GM12865 (cell line): Measurements from ENCODE around the gene SAP30BP.

Experiments
- DNase-seq: peaks from one replicate; pipeline ENCODE4 v3.0.0; 2010; ENCODE audit warnings: low read depth
- H3K4me3 ChIP-seq: 2 replicates; pipeline ENCODE4 v1.5.1; 2011; ENCODE audit warnings: mild to moderate bottlenecking, low read depth, low read length, control low read depth
- TF ChIP-seq, protein P1 (sequence below): IDR thresholded peaks from 2 replicates; pipeline ENCODE4 v1.5.1; 2011; ENCODE audit warnings: low read length, control low read depth, low read depth, inconsistent platforms; ENCODE audit not compliant: insufficient read depth; ENCODE audit errors: missing control alignments

The SAP30BP gene

DNA sequence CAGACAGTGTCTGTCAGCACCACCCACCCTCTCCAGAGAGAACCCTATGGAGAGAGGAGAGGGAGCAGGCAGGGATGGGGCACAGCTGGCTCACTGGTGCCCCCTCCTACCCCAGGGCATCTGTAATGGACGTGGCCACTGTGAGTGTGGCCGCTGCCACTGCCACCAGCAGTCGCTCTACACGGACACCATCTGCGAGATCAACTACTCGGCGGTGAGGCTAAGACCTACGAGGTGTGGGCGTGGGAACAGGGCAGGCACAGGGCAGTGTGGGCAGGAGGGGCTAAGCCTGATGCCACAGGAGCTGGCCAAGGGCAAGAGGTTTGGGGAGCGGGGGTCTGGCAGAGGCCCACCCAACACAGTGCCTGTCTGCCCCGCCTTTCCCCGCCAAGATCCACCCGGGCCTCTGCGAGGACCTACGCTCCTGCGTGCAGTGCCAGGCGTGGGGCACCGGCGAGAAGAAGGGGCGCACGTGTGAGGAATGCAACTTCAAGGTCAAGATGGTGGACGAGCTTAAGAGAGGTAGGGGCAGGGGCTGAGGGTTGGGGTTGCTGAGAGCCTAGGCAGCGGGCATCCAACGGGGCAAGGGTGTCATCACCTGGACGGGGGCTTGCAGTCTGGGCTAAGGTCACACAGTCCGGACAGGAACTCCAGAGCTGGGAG, 69.2 kb downstream of the SAP30BP start:
- DNase-seq, result no peak
- TF ChIP-seq, protein P1, sequence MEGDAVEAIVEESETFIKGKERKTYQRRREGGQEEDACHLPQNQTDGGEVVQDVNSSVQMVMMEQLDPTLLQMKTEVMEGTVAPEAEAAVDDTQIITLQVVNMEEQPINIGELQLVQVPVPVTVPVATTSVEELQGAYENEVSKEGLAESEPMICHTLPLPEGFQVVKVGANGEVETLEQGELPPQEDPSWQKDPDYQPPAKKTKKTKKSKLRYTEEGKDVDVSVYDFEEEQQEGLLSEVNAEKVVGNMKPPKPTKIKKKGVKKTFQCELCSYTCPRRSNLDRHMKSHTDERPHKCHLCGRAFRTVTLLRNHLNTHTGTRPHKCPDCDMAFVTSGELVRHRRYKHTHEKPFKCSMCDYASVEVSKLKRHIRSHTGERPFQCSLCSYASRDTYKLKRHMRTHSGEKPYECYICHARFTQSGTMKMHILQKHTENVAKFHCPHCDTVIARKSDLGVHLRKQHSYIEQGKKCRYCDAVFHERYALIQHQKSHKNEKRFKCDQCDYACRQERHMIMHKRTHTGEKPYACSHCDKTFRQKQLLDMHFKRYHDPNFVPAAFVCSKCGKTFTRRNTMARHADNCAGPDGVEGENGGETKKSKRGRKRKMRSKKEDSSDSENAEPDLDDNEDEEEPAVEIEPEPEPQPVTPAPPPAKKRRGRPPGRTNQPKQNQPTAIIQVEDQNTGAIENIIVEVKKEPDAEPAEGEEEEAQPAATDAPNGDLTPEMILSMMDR, result no peak
- no peak overlapping the region for H3K4me3 ChIP-seq

DNA sequence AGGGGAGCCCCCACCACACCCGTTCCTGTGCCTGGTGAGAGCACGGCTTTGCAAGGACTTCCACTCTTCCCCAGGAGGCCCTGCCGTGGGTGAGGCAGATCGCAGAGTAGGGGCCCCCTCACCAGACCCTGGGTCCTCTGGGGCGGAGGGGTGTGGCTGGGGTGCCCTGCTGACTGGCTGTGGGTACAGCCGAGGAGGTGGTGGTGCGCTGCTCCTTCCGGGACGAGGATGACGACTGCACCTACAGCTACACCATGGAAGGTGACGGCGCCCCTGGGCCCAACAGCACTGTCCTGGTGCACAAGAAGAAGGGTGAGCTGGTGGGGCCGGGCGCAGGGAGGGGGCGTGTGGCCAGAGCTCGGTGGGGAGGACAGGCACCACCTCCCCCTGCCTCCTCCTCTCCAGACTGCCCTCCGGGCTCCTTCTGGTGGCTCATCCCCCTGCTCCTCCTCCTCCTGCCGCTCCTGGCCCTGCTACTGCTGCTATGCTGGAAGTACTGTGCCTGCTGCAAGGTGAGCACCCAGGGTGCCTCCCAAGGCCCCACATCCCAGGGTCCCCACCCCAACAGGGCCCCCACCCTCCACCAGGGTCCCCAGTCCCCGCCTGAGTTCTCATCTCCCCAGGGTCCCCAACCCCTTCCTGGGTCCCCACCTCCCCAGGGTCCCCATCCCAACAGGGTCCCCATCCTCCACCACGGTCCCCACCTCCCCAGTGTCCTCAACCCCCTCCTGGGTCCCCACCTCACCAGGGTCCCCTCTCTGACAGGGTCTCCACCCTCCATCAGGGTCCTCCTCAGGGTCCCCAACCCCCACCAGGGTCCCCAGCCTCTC, 70.2 kb downstream of the SAP30BP start:
- TF ChIP-seq, protein P1, result no peak
- H3K4me3 ChIP-seq, result no peak overlapping the region
- no peak for DNase-seq

DNA sequence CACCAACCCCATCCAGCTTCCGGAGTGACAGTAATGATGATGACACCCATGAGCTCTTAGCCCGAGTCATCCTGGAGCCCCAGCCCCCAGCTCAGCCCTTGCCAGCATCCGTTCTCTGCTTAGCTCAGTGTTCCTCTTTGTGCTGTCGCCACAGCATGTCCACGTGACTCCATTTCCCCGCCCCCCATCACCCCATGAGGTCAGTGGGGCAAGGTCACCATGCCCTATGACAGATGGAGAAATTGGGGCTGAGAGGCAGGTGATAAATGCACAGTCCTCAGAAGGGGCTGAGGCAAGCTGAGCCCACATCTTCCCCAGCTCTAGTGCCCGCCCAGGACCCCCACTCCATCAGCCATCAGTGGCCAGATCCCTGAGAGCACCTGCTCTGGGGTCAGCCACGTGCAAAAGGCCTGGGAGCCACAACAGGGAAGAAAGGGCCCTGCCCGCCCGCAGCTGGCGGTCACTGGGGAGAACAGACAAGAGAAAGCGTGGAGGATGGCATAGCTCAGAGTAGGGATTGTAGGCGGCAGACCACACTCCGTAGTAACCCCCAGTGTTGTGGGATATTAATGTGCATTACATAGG, 71.2 kb downstream of the SAP30BP start:
- no peak overlapping the region for H3K4me3 ChIP-seq
- peak; percentile 60 for DNase-seq

DNA sequence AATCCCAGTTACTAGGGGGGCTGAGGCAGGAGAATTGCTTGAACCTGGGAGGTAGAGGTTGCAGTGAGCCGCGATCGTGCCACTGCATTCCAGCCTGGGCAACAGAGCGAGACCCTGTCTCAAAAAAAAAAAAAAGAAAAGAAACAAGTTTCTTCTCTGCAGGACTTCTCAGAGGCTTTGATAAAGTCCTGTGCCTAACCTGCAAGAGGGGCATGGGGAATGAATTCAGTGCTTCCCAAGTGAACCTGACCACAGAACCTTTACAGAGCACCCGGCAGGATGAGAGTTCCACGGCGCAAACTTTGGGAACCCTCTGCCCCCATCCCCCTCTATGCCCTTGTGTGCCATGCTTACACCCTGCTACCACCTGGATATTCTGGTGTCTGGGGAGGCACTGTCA, 72.0 kb downstream of the SAP30BP start:
- TF ChIP-seq, protein P1, result no peak
- H3K4me3 ChIP-seq, result no peak overlapping the region
- no peak for DNase-seq

More for the DNA sequence above, 71.2 kb downstream of the SAP30BP start:
- TF ChIP-seq, protein P1, result no peak

DNA sequence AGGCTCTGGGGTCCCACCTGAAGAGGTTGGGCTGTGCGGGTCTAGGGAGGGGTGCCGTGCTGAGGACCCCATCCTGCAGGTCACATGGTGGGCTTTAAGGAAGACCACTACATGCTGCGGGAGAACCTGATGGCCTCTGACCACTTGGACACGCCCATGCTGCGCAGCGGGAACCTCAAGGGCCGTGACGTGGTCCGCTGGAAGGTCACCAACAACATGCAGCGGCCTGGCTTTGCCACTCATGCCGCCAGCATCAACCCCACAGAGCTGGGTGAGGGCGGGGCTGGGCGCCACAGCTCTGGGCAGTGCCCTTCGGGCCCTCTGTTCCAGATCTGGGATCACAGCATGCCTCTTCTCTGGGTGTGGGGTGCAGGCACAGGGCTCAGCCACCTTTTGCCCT, 72.7 kb downstream of the SAP30BP start:
- TF ChIP-seq, protein P1, result no peak
- no peak for DNase-seq
- no peak overlapping the region for H3K4me3 ChIP-seq

DNA sequence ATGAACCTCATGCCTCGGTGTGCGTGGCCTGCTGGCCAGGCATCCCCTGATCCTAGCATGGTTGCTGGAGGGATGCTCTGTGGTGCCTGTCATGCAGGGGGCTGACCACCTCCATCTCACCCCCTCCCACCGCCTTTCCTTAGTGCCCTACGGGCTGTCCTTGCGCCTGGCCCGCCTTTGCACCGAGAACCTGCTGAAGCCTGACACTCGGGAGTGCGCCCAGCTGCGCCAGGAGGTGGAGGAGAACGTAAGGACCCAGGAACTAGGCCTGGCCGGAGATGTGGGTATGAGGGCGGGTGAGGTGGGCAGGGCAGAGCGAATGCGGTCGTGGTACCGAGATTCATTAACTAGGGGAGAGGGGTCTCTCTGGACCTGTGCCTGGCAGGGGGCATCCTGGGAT, 73.1 kb downstream of the SAP30BP start:
- TF ChIP-seq, protein P1, result no peak
- no peak overlapping the region for H3K4me3 ChIP-seq
- no peak for DNase-seq
